ENCODE measurements around the gene NPW.

NPW gene

GRCh38 chr16:1984347-1985225, 35.0 kb upstream of the NPW start:
- peak in 8 of 58 donors; percentile 30 to 62 (median 49) for DNase-seq

GRCh38 chr16:1985466-1986150, 34.0 kb upstream of the NPW start:
- DNase-seq: no peak

DNA sequence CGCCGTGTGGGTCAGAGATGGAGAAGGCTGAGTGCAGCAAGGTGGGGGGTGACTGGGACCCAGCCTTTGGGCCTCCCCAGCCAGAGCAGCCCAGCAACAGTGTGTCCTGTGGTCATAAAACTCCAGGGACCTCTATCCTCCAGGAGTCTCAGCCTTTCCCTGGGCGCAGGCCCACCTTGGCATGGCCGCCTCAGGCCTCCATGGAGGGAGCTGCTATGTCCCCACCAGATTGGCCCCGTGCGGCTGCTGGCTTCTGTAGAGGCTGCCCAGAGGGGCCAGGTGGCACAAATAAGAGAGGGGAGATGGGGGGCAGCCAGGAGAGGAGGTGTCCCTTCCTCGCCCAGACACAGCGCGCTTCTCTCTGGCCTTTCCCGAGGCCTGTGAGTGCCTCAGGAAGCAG, 32.4 kb upstream of the NPW start:
- DNase-seq: no peak

DNA sequence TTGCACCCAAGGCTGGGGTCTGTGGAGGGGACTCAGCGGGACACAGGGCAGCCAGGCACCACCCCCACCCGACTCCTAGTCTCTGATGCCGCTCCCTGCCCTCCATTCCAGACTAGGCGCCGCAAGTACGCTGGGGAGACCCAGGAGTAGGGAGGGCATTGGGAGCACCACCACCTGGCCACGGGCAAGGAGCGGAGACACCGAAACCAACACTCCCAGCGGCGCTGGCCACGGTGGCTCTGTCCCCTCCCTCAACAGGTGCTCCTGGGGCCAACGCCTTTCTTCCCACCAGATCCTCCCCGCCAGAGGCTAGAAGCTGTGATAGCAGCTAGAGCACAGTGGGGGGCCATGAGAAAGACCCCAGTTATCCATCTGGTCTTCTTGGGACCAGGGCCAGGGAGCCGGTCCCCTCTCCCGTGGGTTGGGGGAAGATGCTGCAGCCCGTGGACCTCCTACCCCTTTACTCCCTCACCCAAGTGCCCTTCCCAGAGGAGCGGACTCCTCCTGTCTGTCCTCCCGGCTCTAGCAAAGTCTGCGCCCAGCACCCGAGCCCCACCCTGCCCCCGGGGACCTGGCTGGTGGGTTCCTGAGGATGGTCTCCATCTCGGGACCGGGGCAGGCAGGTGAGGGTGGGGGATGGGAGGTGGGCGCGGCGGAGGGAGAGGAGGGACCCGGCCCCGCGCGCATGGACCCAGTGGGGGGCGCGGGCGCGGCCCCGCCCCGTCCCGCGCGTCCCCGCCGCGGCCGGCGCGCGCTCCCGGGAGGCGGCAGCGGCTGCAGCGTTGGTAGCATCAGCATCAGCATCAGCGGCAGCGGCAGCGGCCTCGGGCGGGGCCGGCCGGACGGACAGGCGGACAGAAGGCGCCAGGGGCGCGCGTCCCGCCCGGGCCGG, 30.1 kb upstream of the NPW start, which contains the start of gene SYNGR3:
SYNGR3 (plus strand) TSS at position 762 of the 892 bp plus-strand sequence. CDS start 133 bp downstream, outside the sequence.
- peak in 2 of 58 donors; percentile 10 to 14 for DNase-seq

DNA sequence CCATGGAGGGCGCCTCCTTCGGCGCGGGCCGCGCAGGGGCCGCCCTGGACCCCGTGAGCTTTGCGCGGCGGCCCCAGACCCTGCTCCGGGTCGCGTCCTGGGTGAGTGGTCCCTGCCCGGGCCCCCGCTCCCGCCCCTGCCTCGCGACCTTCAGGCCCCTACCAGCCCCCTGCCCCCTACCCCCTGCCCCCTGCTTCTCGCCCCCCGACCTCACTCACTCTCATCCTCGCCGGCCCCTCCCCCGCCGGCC, 29.6 kb upstream of the NPW start:
- no peak for DNase-seq

- peak in 4 of 58 donors; percentile 10 to 56 (median 31) for DNase-seq
Observed at GRCh38 chr16:1990351-1991134, 29.0 kb upstream of the NPW start.

DNA sequence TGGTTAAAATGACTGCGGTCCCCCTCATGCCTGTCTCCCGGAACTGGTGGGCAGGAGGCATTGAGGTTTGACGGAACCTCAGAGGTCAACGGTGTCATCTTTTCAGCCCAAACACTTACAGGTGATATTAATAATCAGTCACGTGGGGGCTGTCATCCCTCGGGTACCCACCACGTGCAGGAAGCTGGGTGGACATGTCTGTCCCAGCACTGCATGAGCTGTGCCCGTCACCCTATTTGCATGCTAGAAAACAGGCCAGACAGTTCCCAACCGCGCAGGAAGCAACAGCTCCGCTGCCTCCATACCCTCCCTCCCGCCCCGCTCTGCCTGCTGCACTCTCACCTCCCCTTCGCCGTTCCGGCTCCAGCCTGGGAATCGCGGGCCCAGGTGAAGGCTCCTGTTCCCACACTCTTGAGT, 28.4 kb upstream of the NPW start:
- DNase-seq: peak in 2 of 58 donors; percentile 7 to 36

DNA sequence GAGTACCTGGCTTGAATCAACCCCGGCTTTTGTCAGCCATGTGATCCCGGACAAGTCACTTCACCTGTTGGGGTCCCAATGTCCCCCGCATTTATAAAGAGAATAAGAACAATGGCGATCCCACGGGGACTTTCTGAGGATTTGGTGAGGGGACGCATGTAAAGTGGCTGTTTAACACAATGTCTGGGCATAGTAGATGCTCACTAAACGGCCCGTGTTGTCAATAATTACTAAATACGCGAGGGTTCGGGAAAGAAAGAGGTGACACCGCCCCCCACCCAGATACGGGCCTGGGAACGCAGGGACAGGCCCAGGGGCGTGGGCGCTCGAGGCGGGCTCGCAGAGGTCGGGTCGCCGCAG, 28.0 kb upstream of the NPW start:
- DNase-seq: no peak

DNA sequence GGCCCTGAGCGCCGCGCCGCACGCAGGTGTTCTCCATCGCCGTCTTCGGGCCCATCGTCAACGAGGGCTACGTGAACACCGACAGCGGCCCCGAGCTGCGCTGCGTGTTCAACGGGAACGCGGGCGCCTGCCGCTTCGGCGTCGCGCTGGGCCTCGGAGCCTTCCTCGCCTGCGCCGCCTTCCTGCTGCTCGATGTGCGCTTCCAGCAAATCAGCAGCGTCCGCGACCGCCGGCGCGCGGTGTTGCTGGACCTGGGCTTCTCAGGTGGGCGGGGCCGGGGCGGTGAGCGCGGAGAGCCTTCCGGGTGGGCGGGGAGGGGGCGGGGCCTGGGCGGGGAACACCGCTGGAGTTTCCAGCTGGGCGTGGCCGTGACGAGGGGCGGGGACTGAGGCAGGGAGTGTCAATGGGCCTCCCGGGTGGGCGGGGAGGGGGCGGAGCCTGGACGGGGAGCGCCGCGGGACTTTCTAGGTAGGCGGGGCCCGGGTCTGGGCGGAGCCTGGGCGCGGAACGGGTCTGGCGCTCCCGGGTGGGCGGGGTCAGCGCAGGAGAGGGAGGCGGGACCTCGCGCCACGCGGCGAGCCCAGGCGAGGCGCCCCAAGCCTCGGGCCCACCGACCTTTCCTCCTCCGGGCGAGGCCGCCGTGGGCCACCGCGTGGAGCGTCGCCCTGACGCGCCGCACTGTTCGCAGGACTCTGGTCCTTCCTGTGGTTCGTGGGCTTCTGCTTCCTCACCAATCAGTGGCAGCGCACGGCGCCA, 27.5 kb upstream of the NPW start:
- peak in 57 of 58 donors; percentile 20 to 94 (median 86) for DNase-seq

DNA sequence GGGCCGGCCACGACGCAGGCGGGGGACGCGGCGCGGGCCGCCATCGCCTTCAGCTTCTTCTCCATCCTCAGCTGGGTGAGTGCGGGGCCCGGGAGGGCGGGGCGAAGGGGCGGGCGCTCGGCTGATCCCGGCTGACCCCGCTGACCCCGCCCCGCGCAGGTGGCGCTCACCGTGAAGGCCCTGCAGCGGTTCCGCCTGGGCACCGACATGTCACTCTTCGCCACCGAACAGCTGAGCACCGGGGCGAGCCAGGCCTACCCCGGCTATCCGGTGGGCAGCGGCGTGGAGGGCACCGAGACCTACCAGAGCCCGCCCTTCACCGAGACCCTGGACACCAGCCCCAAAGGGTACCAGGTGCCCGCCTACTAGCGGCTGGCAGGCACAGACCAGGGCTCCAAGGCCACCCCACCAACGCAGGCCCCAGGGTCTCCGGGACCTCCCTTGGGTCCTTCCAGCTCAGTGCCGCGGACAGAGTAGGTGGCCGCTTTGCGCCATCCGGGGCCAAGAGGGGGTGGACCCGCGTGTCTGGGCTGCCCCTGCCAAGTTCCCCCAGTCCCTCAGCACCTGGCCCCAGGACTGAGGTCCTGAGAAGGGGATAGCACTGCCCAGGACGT, 26.8 kb upstream of the NPW start:
- no peak for DNase-seq

DNA sequence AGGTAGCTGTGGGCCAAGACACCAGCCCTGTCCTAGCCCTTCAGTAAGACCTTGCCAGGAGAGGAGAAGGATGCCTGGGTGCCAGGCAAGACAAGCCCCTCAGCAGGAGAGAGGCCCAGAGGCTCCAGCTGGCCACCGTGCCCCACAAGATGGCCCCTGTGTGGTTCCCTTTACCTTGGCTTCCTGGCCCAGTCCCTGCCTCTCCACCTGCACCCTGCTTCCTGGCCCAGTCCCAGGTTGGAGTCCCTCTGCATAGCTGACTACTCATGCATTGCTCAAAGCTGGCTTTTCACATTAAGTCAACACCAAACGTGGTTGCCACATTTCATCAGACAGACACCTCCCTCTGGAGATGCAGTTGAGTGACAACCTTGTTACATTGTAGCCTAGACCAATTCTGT, 25.9 kb upstream of the NPW start:
- no peak for DNase-seq

- DNase-seq: no peak
Observed at GRCh38 chr16:1997494-1998359, 21.9 kb upstream of the NPW start.

GRCh38 chr16:1998360-1998835, 21.2 kb upstream of the NPW start:
- DNase-seq: no peak

DNA sequence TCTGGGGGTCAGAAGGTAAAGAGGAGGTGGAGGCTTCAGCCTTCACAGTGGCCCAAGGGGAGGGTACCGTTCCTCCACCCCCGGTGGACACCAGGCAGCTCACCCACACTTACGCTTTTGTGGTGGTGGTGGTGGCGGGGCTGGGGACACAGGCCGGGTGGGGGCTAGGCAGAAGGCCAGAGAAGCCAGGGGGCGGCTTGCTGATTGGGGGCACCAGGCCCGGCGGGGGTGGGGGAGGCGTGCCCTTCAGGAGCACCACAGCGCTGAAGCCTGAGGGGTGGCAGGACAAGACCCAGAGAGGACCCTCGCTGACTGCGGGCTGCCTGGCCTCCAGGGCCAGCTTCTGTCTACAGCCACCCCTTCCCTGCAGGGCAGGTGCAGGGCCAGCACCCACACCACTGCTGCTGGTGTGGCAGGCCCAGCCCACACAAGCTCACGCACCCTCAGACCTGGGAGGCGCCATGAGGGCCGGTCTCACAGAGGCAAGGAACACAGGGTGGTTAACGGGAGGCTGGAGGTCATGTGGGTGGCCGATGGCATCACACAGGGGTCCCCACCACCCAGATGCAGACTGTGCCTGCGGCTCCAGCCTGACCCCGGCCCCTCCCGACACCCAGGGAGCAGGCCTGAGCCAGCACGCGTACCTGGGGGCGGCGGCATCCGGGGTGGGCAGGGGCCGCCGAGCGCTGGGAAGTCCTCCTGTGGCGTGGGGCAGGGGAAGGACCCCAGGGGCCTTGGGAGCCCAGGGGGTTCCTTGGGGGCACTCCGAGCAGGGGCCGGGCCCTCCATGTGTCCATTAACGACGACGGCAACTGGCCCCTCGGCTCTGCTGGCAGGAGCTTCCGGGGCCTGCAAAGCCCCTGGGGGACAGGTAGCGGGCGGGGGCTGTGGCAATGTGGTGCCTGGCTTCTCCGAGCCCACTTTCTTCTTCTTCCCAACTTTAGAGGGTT, 20.5 kb upstream of the NPW start:
- no peak for DNase-seq

DNA sequence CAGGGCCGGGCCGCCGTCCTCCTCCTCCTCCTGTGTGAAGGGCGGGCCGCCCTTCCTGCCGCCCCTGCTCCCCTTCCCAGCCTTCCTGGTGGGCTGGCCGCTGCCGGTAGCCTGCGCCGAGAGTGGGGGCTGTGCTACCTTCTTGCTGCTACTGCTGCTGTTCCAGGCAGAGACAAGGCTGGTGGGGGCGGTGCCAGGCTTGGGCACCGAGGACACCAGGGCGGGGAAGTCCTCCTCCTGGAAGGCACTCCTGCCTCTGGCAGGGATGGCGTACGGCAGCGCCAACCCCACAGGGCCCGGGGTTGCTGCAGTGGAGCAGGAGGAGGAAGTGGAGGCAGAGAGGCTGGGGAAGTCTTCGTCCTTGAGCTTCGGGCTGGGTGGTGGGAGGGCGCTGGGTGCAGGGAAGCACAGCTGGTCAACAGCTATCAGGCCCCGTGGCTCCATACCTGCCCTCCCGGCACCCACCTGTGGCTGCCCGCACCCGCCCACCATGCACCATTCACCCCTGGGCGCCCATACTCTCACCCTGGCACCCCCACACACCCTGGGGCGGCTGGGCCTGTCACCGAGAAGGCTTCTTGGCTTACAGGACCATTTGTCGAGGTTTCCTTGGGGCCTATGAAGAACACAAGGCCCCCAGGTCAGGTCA, 19.6 kb upstream of the NPW start:
- peak in 3 of 58 donors; percentile 22 to 45 (median 39) for DNase-seq

DNA sequence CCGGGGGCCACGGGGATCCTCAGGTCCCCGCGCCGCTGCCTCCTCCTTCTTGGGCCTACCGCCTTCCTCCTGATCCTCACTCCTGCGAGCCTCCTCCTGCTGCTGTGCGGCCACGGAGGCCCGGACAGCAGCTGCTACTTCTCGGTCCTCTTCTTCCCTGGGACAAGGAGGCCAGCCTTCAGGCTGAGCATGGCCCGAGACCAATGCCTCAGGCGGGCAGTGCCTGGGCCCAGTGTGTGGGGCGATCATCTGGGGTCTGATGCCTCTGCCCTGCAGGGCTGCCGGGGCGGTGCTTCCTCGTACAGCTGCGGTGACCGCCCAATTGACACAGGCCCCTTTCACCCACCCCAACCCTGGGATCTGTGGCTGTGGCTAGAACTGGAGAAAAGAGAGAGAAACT, 18.6 kb upstream of the NPW start:
- DNase-seq: no peak
